VCaP (cell line): ENCODE results near the gene DPPA2.

ENCODE experiments used
- H3K27ac ChIP-seq: fragments of 450-650 bp; 2 replicates; pipeline ENCODE4 v1.5.1; 2017
- TF ChIP-seq, protein P1 (sequence below): fragments of 450-650 bp; conservative IDR thresholded peaks from 2 replicates; pipeline ENCODE4 v1.5.1; 2017; ENCODE audit warnings: mild to moderate bottlenecking, moderate library complexity

The DPPA2 gene

DNA sequence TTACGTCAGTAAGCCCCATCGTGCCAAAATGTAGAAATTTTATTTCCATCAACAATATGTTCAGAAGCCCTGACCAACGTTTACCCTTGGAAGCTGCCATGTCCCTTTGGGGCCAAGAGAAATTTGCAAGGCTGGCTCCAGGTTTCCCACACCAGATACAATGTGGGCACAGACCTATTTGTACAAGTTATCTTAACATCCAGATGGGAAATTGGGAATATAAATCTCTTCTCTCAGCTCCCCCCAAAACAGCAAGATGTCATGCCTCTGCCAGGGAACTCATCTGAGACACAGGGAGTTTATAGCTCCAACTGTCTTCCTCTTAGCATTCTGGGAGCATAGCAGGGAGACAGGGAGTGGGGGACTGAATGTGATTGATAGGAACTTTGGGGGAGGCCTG lies 9.3 kb upstream of the DPPA2 start:
- TF ChIP-seq, protein P1, sequence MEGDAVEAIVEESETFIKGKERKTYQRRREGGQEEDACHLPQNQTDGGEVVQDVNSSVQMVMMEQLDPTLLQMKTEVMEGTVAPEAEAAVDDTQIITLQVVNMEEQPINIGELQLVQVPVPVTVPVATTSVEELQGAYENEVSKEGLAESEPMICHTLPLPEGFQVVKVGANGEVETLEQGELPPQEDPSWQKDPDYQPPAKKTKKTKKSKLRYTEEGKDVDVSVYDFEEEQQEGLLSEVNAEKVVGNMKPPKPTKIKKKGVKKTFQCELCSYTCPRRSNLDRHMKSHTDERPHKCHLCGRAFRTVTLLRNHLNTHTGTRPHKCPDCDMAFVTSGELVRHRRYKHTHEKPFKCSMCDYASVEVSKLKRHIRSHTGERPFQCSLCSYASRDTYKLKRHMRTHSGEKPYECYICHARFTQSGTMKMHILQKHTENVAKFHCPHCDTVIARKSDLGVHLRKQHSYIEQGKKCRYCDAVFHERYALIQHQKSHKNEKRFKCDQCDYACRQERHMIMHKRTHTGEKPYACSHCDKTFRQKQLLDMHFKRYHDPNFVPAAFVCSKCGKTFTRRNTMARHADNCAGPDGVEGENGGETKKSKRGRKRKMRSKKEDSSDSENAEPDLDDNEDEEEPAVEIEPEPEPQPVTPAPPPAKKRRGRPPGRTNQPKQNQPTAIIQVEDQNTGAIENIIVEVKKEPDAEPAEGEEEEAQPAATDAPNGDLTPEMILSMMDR: no peak
- no peak overlapping the region for H3K27ac ChIP-seq

DNA sequence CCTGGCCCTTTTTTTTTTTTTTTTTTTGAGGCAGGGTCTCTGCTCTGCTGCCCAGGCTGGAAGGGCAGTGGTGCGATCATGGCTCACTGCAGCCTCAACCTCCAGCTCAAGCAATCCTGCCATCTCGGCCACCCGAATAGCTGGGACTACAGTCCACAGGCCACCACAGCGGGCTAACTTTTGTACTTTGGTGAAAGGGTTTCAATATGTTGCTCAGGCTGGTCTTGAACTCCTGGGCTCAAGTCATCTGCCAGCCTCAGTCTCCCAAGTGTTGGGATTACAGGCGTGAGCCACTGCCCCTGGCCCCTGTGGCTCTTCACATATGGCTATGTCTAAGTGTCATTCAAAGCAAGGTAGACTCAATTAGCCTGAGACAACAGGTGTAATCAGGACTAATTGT lies 8.8 kb upstream of the DPPA2 start:
- H3K27ac ChIP-seq: no peak overlapping the region
- TF ChIP-seq, protein P1: no peak

DNA sequence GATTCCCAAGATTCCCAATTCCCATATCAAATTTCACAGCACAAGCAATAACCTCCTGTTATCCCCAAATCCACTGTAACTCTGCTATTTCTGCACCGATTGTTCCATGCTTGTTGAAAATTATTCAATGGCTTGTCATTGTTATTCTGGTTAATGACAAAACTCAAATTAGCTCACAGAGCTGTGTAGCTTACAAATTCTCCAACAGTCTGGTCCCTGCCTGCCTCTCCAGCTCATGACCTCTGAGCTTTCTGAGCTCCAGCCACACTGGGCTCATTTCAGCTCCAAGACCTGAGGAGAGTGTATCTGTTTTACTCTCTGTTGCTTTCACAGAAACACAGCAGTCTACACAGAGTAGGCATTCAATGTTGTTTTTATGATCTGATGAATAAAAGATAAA lies 3.3 kb downstream of the DPPA2 start:
- no peak overlapping the region for H3K27ac ChIP-seq
- TF ChIP-seq, protein P1: no peak

DNA sequence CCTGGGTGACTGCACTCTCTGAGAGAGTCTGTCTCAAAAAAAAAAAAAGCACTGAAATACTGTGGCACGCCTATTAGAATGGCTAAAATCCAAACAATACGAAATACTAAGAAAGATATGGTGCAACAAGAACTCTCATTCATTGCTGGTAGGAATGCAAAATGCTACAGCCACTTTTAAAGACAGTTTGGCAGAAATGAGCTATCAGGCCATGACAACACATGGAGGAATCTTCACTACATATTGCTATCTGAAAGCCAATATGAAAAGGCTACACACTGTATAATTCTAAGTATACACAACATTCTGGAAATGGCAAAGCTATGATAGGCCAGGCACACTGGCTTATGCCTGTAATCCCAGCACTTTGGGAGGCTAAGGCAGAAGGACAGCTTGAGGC lies 18.8 kb downstream of the DPPA2 start:
- TF ChIP-seq, protein P1: no peak
- no peak overlapping the region for H3K27ac ChIP-seq

DNA sequence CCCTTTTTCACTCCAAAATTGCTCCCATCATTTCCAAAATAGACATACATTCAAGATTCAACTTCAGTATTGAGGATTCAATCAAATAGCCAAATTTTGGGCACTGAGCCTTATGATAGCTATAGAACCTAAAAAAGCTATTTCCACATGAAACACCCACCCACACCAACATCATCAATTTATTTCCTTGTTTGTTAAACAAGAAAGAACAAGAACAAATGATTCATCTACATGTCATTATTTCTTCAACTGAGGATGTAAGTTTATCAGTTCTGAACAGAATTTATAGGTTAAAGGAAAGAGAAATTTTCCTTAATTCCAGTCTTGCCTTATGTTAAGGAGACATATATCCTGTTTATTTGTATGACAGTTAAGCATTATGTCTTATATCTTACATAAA lies 32.2 kb downstream of the DPPA2 start:
- TF ChIP-seq, protein P1: no peak
- no peak overlapping the region for H3K27ac ChIP-seq

DNA sequence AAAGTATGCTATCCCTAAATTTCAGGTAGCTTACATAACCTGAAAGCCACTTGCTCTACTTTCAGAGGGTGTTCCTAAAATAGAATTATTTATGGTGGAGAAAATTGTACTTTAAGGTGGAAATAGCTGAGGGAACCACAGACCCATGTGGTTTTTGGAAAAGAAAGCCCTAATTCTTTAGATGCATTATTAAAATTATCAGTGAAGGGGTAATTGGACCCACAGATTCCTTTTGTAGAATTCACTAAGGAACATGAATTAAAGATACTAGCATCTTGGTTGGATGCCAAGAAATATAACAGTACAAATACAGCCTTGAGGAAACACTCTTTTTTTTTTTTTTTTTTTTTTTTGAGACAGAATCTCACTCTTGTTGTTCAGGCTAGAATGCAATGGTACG lies 37.8 kb downstream of the DPPA2 start:
- no peak overlapping the region for H3K27ac ChIP-seq
- TF ChIP-seq, protein P1: no peak

DNA sequence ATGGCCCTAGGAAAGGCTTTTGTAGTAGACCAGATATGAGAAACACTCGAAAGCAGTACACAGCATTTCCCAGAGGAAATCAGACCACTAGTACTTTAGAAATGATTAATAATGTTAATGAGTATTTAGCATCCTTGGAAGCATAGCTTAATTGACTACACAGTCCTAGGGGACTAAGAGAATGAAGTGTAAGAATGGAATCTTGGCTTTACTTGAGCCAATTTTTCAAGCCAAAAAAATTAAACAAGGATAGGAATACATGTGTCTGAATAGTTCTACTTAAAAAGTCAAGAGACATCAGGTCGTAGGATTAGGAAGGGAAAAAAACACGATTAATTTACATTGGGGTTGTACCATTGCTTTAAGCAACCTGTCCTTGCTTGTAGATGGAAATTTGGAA lies 38.2 kb downstream of the DPPA2 start:
- TF ChIP-seq, protein P1: no peak
- no peak overlapping the region for H3K27ac ChIP-seq
